Upper lobe of left lung (tissue), 4 donors: ENCODE data around the gene OPCML.

Experiments
- CTCF ChIP-seq, 6 experiments: fragments of 450-650 bp in 4 of 6; fragments of 200-600 bp in 2 of 6; sonication (generic) in 2 of 6; IDR thresholded peaks; one replicate each; pipeline ENCODE4 v1.5.1; 2016 to 2019; ENCODE audit warnings: antibody characterized with exemption in 6 of 6
- POLR2AphosphoS5 ChIP-seq, 2 donors: sonication (generic); formaldehyde crosslinking; IDR thresholded peaks; one replicate each; pipeline ENCODE4 v1.5.1; 2017; ENCODE audit warnings: antibody characterized with exemption in 2 of 2

GRCh38 chr11:132866783-132867545 is 665.3 kb downstream of the OPCML start:
- no peak for TF ChIP-seq CTCF (IDR thresholded peaks at IDR 0.05)
- TF ChIP-seq POLR2AphosphoS5 (IDR thresholded peaks at IDR 0.05): no peak
